Activated T-helper 1 cell treated with anti-CD3 and anti-CD28 coated beads, Interleukin-12 subunit alpha, Interleukin-12 subunit beta, Interleukin-2, Interleukin-4 antibody, amounts not matched to agents 30 ng/mL and 10 ng/mL and 1 ng/mL, durations not matched to agents 14 hours and 24 hours and 36 hours (primary cell): ENCODE results near the gene LMBR1L. TPM values are rescaled to one million over a fixed set of nuclear protein-coding genes. Genes with fewer than 3 reads are reported as not detected.
A peak's percentile ranks its signal among the peaks of the same experiment; 100 is the strongest.

Source experiments
- DNase-seq: peaks from one replicate; pipeline ENCODE4 v3.0.0; 2021; ENCODE audit warnings: low spot score
- H3K27ac Mint-ChIP-seq: one replicate; pipeline ENCODE4 v1.8.0; 2021; ENCODE audit warnings: mild to moderate bottlenecking, mixed read lengths
- H3K27me3 Mint-ChIP-seq: one replicate; pipeline ENCODE4 v1.8.0; 2022; ENCODE audit warnings: mild to moderate bottlenecking, moderate library complexity, mixed read lengths; ENCODE audit not compliant: insufficient read depth
- H3K36me3 Mint-ChIP-seq: one replicate; pipeline ENCODE4 v1.8.0; 2021; ENCODE audit warnings: low read depth, mixed read lengths
- H3K4me1 Mint-ChIP-seq: one replicate; pipeline ENCODE4 v1.8.0; 2021; ENCODE audit warnings: low read depth, mixed read lengths
- H3K4me3 Mint-ChIP-seq: one replicate; pipeline ENCODE4 v1.8.0; 2021; ENCODE audit warnings: mild to moderate bottlenecking, moderate library complexity, mixed read lengths
- H3K9me3 Mint-ChIP-seq: one replicate; pipeline ENCODE4 v1.8.0; 2021; ENCODE audit warnings: mixed read lengths
- intact Hi-C: fragments of 100-400 bp; cut with micrococcal nuclease; formaldehyde crosslinking; loops from one replicate; pipeline ENCODE4 v1.15.1; 2024
- total RNA-seq: library from RNA; stranded (reverse); gene quantifications from 2 replicates; pipeline ENCODE4 v1.2.3, GENCODE V29; 2022

LMBR1L gene
- total RNA-seq, 1 donor from 2014 or later = 50.4 TPM

DNA sequence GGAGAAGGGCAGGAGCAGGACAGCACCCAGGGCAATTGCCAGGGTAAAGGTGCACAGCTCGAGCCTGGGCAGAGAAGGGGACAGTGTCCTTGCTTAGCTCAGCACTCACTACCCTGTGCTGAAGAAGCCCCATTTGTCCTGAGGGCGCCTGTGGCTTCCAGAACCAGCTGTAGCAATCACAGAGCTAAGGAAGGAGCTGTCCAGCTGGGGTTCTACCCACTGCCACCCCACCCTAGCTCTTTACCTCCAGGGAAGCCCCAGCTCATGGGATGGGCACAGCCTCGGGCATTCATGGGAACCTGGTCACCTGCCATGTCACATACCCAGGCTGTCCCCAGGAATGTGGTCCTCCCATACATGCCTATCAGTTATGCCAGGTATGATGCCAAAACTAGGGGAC lies 5.8 kb downstream of the LMBR1L start:
- Mint-ChIP-seq H3K27me3 (no peaks in the 10 kb centered on the region), H3K9me3 (no peaks in the 10 kb centered on the region), H3K4me3 (no peak overlapping the region), H3K4me1 (peaks cover 23% of the 10 kb centered on the region), H3K27ac (no peak overlapping the region), H3K36me3 (peaks cover 29% of the 10 kb centered on the region)
- intact Hi-C loops = no loop called here
- no peak for DNase-seq

DNA sequence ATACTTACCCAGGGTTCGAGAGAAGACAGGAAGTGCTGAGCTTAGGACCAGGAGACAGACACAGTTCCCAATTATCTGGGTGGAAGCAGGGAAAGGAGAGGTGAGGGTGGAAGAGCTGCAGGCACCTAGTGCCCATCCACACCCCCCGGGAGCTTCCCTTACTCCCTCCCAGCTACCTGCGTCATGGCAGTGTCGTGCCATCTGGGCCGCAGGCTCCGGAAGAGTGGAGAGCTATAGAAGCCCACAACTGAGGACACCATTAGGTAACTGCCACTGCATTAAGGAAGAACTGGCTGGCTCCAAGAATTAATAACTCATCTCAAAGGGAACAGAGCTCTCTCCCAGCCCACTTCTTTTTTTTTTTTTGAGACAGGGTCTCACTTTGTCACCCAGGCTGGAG lies 10.3 kb downstream of the LMBR1L start:
- Mint-ChIP-seq H3K27ac (no peak overlapping the region), H3K36me3 (peaks cover 48% of the 10 kb centered on the region), H3K4me1 (peaks cover 1% of the 10 kb centered on the region), H3K4me3 (no peak overlapping the region), H3K27me3 (peaks cover 2% of the 10 kb centered on the region), H3K9me3 (no peaks in the 10 kb centered on the region)
- no peak for DNase-seq
- intact Hi-C loops = no loop called here

DNA sequence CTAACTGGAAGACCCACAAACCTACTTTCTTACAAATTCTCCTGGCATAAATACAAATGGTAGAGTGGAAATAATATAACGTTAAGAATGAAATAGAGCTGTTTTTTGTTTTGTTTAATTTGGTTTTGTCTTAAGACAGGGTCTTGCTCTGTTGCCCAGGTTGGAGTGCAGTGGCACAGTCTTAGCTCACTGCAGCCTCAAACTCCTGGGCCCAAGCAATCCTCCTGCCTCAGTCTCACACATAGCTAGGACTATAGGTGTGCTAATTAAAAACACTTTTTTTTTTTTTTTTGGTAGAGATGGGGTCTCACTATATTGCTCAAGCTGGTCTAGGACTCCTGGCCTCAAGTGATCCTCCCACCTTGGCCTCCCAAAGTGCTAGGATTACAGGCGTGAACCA lies 11.9 kb downstream of the LMBR1L start:
- Mint-ChIP-seq H3K36me3 (peaks cover 50% of the 10 kb centered on the region), H3K27ac (no peak overlapping the region)

DNA sequence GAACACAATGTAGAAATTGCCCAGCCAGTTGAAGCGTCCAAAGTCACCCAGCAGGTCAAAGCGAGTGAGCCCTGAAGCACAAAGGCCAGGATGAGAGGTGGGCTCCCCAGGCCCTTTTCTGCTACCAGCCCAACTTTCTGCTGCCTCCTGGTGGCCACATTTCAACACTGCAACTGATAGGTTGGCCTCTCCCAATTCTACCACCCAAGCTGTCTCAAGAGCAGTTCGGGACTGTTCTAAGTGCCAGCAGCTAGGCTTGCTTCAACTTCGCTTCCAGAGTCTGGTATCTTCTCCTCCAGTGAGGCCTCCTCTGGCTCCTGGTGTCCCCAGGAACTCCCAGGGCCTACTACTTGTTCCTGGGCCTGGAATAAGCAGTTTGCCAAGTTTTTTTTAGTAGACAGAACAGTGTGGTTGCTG lies 12.6 kb downstream of the LMBR1L start:
- Mint-ChIP-seq H3K36me3 (peaks cover 46% of the 10 kb centered on the region), H3K4me1 (peaks cover 18% of the 10 kb centered on the region), H3K4me3 (no peak overlapping the region), H3K27ac (no peak overlapping the region), H3K9me3 (no peaks in the 10 kb centered on the region), H3K27me3 (peaks cover 20% of the 10 kb centered on the region)
- DNase-seq = peak; percentile 43
- intact Hi-C loops = loop anchor here (1.0 kb wide), 3 partner anchors 10 to 34 kb away; partner anchors contain the start of gene LMBR1L

More for the DNA sequence above, 11.9 kb downstream of the LMBR1L start:
- no peak overlapping the region for H3K4me3 Mint-ChIP-seq
- peaks cover 11% of the 10 kb centered on the region for H3K4me1 Mint-ChIP-seq
- intact Hi-C loops = loop anchor here (1.0 kb wide), 3 partner anchors 10 to 34 kb away; partner anchors contain the start of gene LMBR1L
- H3K9me3 Mint-ChIP-seq = no peaks in the 10 kb centered on the region
- peaks cover 13% of the 10 kb centered on the region for H3K27me3 Mint-ChIP-seq
- DNase-seq = no peak

DNA sequence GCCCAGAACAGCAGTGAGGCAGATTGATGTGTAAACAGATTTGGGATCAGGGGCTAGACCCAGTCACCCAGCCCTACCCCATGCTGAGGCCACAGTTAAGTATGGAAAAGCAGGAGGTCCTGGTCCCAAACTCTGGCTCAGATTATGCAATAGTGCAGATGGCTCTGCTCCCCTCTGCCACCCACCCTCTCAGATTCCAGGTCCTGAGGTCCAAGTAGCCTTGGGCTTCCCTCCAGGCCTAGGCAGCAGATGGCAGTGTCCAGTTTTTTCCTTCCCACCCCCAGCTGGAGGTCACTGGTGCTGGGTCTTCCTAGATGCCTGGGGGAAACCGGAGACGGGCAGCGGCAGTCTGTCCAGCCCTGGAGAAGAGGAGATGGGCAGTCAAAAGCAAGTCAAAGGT lies 13.3 kb downstream of the LMBR1L start:
- Mint-ChIP-seq H3K36me3 (peaks cover 46% of the 10 kb centered on the region), H3K27me3 (peaks cover 25% of the 10 kb centered on the region), H3K9me3 (no peaks in the 10 kb centered on the region), H3K27ac (no peak overlapping the region), H3K4me3 (no peak overlapping the region), H3K4me1 (peaks cover 22% of the 10 kb centered on the region)
- intact Hi-C loops = no loop called here
- no peak for DNase-seq

DNA sequence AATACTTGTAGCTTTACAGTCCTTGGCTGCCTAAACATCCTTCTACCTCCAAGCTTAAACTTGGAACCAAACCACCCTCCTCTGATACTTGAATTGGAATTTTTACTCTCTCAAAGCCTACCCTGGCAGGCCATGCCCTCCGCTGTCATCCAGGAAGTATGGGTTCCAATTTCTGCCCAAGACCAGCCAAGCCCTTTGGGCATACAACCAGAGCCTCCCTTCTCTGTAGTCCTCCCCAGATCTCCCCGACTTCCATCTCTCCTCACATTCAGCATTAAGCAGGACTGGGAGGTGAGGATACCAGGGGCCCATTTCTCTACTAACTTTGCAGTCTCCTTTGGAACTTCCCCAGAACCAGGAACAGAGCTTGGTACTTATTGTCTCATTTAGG lies 15.7 kb downstream of the LMBR1L start:
- Mint-ChIP-seq H3K27ac (peak overlapping the region; percentile 53), H3K27me3 (peaks cover 46% of the 10 kb centered on the region), H3K36me3 (peaks cover 32% of the 10 kb centered on the region), H3K4me3 (peak overlapping the region; percentile 38), H3K4me1 (peaks cover 45% of the 10 kb centered on the region), H3K9me3 (no peaks in the 10 kb centered on the region)
- no peak for DNase-seq
- intact Hi-C loops = loop anchor here (5.0 kb wide), 1 partner anchor 247 kb away; no protein-coding TSS in a partner anchor

DNA sequence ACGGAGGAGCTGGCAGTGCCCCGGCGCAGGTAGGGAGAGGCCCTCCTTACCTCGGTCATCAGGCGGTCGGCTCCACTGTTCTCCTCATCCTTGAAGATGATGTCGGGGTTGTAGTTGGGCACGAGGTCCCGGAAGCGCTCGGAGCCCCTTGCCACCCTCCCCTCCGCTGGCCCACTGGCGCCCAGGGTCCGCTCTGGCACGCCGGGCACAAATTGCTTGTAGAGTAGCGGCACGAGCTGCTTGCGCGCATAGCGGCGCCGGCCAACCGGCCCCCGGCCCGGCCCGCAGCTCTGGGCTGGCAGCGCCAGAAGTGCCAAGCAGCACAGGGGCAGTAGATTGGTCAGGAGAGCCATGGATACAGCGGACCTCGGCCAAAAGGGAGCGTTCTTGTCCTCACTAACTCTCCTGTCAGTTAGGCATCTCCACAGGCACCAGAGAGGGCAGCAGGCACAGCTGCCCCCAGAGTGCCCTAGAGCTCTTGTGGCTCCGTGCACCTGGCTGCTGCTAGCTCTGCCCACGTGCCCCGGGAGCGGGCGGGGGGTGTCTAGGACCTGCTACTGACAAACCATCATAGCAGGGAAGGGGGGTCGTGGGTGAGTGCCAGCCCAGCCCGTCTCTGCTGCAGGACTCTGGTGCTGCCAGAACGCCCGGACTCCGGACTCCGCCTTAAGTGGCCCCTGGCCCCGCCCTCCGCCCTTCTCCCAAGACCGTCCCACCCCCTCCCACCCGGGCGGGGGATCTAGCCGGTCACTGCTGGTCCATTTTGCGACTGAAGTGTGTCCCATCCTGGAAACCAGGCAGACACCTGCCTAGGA lies 16.3 kb downstream of the LMBR1L start, which contains the start of gene DHH:
DHH (minus strand) TSS at position 642 of the 815 bp plus-strand sequence; CDS start at position 353, 289 bp downstream.
- Mint-ChIP-seq H3K4me3 (peak within 1 kb of the TSS; percentile 38), H3K27ac (peak within 1 kb of the TSS; percentile 53), H3K9me3 (no peaks in the 10 kb centered on the region), H3K4me1 (peaks cover 49% of the 10 kb centered on the region), H3K27me3 (peaks cover 50% of the 10 kb centered on the region), H3K36me3 (peaks cover 28% of the 10 kb centered on the region)
- intact Hi-C loops = loop anchor here (5.0 kb wide), 1 partner anchor 248 kb away; no protein-coding TSS in a partner anchor
- no peak for DNase-seq

DNA sequence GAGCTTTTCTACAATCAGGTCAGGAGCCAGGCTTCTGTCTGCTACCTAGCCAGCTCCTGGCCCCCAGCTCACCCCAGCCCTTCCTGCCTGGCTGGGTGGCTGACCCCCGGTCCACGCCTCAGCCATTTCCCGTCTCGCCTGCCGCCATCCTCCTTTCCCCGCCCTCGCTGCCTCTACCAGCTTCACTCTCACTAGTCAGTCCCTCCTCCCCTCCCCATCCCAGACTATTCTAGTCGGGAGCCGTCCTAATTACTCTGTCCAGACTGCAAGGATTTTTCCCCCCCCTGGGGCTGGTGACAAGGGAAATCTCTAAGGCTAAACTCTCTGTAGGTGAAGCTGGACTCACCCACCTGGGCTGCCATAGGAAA lies 16.9 kb downstream of the LMBR1L start:
- intact Hi-C loops = loop anchor here (2.0 to 5.0 kb wide), 2 partner anchors 113 to 249 kb away; no protein-coding TSS in a partner anchor
- no peak for DNase-seq
- peaks cover 28% of the 10 kb centered on the region for H3K36me3 Mint-ChIP-seq
- peaks cover 51% of the 10 kb centered on the region for H3K27me3 Mint-ChIP-seq
- H3K4me3 Mint-ChIP-seq = no peak overlapping the region
- H3K27ac Mint-ChIP-seq = no peak overlapping the region
- peaks cover 51% of the 10 kb centered on the region for H3K4me1 Mint-ChIP-seq
- H3K9me3 Mint-ChIP-seq = no peaks in the 10 kb centered on the region

DNA sequence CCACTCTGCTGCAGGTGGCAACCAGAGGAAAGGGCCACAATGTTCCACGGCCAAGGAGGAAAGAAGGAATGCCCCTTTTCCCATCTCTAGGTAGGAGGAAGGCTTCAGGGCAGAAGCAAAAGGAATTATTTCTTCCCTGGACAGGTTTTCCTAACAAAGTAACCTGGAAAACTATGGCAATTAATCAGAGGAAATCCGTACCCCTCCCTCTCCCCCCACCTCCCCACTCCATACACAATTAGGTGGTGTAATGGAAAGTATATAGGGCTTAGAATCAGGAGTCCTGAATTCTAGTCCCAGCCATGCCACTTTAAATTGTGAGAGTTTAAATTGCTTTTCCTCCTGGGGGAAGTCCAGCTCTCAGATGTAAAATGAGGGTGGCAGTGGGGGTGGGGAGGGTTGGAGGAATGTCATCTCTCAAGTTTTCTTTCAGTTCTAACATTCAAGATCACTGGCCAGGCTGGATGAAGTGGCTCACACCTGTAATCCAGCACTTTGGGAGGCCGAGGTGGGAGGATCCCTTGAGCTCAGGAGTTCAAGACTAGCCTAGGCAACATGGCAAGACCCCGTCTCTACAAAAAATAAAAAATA lies 17.7 kb downstream of the LMBR1L start:
- no peak for DNase-seq
- Mint-ChIP-seq H3K4me1 (peaks cover 60% of the 10 kb centered on the region), H3K27ac (no peak overlapping the region), H3K9me3 (no peaks in the 10 kb centered on the region), H3K27me3 (peaks cover 55% of the 10 kb centered on the region), H3K36me3 (peaks cover 20% of the 10 kb centered on the region), H3K4me3 (no peak overlapping the region)
- intact Hi-C loops = loop anchor here (1.0 to 5.0 kb wide), 4 partner anchors 29 to 249 kb away; partner anchors contain the start of gene DDN

DNA sequence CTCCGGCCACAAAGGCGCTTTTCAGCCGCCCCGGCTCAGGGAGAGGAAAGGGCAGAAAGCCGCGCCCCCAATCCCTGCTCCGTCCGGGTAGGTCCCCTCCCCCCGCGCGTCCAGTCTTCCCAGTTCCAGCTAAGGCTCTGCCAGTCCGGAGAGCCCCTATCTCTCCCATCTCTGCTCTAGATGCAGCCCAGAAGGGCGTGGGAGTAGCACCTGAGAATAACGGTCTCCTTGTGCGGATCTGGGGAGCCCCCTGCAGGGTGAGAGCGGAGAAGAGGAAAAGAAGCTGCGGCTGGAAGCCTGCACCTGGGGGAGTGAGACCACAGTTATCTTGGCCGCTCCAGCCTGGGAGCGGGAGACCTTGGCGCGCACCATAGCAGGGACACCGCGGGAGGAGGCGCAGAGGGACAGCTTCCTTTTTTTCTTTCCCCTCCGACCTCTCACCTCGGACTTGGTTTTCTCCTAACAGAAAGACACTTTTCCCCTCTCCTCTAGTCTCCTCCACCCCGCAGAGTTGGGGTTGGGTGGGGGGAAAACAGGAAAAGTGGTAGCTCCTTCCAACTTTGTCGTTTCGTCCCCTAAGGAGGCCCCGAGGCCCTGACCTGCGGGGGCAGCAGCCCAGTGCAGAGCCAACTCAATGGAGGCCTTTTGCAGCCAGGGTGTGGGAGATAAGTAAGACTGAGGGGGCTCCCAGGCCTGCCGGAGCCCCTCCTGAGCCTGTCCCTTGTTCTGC lies 18.4 kb downstream of the LMBR1L start:
- peak; percentile 39 for DNase-seq
- H3K27me3 Mint-ChIP-seq = peaks cover 55% of the 10 kb centered on the region
- H3K4me3 Mint-ChIP-seq = peak overlapping the region; percentile 45
- peaks cover 66% of the 10 kb centered on the region for H3K4me1 Mint-ChIP-seq
- peak overlapping the region; percentile 61 for H3K27ac Mint-ChIP-seq
- H3K36me3 Mint-ChIP-seq = peaks cover 18% of the 10 kb centered on the region
- no peaks in the 10 kb centered on the region for H3K9me3 Mint-ChIP-seq
- intact Hi-C loops = loop anchor here (1.0 to 5.0 kb wide), 4 partner anchors 28 to 250 kb away; partner anchors contain the start of gene DDN

DNA sequence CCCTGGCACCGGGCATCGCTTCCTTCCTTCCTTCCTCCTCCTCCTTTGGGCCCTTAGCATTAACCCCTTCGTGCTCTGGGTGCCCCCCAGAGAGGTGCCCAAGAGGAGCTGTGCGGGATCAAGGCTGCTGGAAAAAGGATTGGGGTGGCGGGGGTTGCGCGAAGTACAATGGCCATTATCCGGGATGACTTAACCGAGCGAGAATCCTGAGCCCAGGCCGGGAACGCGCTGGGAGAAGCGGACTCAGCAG lies 18.9 kb downstream of the LMBR1L start:
- H3K4me3 Mint-ChIP-seq = peak overlapping the region; percentile 45
- H3K4me1 Mint-ChIP-seq = peaks cover 71% of the 10 kb centered on the region
- peaks cover 55% of the 10 kb centered on the region for H3K27me3 Mint-ChIP-seq
- no peaks in the 10 kb centered on the region for H3K9me3 Mint-ChIP-seq
- H3K36me3 Mint-ChIP-seq = peaks cover 18% of the 10 kb centered on the region
- intact Hi-C loops = loop anchor here (1.0 to 5.0 kb wide), 4 partner anchors 27 to 251 kb away; partner anchors contain the start of gene DDN
- no peak overlapping the region for H3K27ac Mint-ChIP-seq
- no peak for DNase-seq

DNA sequence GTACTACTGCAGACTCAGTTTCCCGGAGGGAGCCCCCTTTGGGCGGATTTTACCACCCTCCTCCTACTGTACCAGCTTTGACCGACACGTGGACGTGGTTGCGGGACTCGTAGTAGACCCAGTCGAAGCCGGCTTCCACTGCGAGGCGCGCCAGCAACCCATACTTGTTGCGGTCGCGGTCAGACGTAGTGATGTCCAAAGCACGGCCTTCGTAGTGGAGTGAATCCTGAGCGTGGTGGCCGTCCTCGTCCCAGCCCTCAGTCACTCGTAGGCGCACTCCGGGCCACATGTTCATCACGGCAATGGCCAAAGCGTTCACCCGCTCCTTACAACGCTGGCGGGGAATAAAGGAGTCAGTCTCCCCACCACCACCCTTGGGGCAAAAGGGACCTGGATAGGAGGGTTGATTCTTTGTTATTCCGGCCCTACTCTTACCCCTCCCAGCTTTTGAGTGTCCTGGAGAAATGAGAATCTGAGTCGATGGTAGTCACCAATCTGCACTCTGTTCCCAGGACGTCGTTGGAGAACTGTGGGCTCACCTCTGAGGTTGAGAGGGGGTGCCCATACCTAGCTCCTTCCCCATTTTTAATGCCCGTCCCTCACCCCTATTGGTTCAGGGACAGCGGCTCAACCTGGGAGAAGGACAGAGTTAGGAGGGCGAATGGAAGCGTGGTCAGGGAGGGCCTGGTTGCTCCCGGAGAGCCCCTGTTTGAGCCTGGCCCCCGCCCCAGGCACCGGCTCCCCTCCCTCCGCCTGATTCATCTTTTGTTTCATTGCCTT lies 19.4 kb downstream of the LMBR1L start:
- Mint-ChIP-seq H3K36me3 (peaks cover 14% of the 10 kb centered on the region), H3K4me3 (peak overlapping the region; percentile 54), H3K27ac (peak overlapping the region; percentile 61), H3K27me3 (peaks cover 55% of the 10 kb centered on the region), H3K9me3 (no peaks in the 10 kb centered on the region), H3K4me1 (peaks cover 72% of the 10 kb centered on the region)
- no peak for DNase-seq
- intact Hi-C loops = loop anchor here (5.0 kb wide), 1 partner anchor 251 kb away; no protein-coding TSS in a partner anchor
